Fibroblast of villous mesenchyme (primary cell): ENCODE data around the gene MAPK8. TPM values are rescaled to one million over a fixed set of nuclear protein-coding genes. Genes with fewer than 3 reads are reported as not detected.

Experiments used
- DNase-seq: peaks from one replicate; pipeline ENCODE4 v3.0.0-alpha.2; 2010; ENCODE audit warnings: low read depth
- H3K4me3 ChIP-seq: 2 replicates; pipeline ENCODE4 v1.5.1; 2011; ENCODE audit warnings: low read depth, mild to moderate bottlenecking, low read length
- total RNA-seq: library from RNA; depleted of rRNA; stranded (reverse); fragments of >200 nt; gene quantifications from 2 replicates; pipeline ENCODE4 v1.2.3, GENCODE V29; 2012
- TF ChIP-seq, protein P1 (sequence below): IDR thresholded peaks from 2 replicates; pipeline ENCODE4 v1.5.1; 2012; ENCODE audit warnings: low read depth, mild to moderate bottlenecking, low read length; ENCODE audit not compliant: insufficient read depth

The MAPK8 gene
- total RNA-seq, 1 donor = 111 TPM

DNA sequence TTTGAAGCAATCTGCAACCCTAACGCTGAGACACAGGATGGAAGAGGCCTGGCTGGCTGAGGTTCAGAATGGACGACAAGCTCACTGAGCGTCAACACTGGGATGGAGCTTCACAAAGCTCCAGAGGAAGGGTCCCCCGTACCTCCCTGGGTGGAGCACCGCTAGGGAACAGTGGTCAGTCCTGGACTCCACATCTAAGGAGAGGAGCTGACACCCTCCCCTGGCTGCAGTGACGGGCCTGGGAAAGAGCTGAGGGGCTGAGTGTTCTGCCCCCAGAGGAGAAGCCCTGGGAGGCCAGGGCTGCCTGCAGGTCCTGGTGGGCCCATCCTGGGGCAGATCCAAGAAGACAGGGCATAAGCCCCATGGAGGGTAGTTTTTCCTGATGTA is 152.2 kb downstream of the MAPK8 start:
- TF ChIP-seq, protein P1, sequence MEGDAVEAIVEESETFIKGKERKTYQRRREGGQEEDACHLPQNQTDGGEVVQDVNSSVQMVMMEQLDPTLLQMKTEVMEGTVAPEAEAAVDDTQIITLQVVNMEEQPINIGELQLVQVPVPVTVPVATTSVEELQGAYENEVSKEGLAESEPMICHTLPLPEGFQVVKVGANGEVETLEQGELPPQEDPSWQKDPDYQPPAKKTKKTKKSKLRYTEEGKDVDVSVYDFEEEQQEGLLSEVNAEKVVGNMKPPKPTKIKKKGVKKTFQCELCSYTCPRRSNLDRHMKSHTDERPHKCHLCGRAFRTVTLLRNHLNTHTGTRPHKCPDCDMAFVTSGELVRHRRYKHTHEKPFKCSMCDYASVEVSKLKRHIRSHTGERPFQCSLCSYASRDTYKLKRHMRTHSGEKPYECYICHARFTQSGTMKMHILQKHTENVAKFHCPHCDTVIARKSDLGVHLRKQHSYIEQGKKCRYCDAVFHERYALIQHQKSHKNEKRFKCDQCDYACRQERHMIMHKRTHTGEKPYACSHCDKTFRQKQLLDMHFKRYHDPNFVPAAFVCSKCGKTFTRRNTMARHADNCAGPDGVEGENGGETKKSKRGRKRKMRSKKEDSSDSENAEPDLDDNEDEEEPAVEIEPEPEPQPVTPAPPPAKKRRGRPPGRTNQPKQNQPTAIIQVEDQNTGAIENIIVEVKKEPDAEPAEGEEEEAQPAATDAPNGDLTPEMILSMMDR = no peak
- no peak overlapping the region for H3K4me3 ChIP-seq
- DNase-seq = no peak

- H3K4me3 ChIP-seq = no peak overlapping the region
- no peak for DNase-seq
- TF ChIP-seq, protein P1 = no peak
Measured at GRCh38 chr10:48459270-48460150, 153.0 kb downstream of the MAPK8 start.

- H3K4me3 ChIP-seq = no peak overlapping the region
- no peak for DNase-seq
- TF ChIP-seq, protein P1 = no peak
Measured at GRCh38 chr10:48460182-48460581, 153.7 kb downstream of the MAPK8 start.

- H3K4me3 ChIP-seq = no peak overlapping the region
- TF ChIP-seq, protein P1 = no peak
- DNase-seq = no peak
Measured at GRCh38 chr10:48461623-48462481, 155.4 kb downstream of the MAPK8 start.

DNA sequence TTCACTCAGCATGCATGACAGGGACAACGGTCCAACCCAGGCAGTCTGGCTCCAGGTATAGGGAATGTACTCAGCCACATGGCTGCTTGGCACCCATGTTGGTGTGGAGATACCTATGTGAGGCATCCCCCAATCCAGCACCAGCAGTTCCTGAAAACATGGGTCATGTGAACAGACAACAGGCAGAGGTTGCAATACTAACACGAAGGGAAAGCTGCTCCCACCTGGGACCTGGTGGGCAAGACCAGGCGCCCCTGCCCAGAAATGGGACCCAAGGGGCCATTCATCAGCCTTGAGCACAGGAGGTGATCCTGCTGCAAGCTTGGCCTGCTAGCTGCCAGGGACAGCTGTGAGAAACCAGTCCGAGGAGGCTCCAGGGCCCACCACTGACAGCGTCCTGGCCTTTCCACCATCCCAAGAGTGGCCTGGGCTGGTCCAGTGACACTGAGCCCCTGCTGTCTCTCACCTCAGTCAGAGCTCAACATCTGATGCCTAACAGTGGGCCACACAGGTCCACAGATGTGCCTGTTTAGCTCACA is 156.1 kb downstream of the MAPK8 start:
- H3K4me3 ChIP-seq = no peak overlapping the region
- TF ChIP-seq, protein P1 = no peak
- no peak for DNase-seq

DNA sequence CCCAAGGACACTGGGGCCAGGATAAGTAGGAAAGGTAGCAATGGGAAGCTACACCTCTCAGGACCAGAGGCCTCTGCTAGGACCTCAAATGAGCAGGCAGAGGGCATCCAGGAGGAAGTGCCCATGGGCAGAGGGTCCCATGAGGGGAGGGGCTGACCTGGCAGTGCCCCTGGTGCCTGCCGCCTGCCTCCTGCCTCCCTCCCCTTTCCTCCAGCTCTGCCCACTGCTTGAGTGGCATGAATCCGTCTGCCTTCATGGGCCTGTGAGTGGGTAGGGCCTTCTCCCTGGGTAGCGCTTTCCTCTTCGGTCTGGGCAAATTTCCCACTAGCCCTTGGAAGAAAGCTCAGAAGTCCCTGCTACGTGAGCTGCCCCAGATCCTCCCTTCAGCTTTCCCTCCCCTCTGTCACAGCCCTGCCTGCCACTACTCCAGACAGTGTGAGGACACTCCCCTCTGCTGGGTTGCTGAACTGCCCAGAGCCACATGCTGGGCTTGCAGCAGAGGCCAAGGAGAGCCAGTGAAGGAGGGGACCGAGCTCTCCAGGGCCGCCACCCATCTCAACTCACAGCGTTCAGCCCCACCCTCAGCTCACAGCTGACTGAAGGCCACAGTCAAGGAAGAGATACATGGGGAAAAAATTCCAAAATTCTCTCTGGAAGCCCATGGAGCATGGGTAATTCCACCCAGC is 157.0 kb downstream of the MAPK8 start:
- TF ChIP-seq, protein P1 = no peak
- DNase-seq = peak; percentile 42
- no peak overlapping the region for H3K4me3 ChIP-seq
